Measurements from ENCODE around the gene FCN1.

The FCN1 gene

GRCh38 chr9:134895567-134895907 is 22.2 kb downstream of the FCN1 start:
- no peak overlapping the region for H3K4me3 ChIP-seq (ENCODE audit: low read depth, low read length)
- no peak for TF ChIP-seq CTCF (IDR thresholded peaks at IDR 0.05; ENCODE audit: low read depth, low read length)

- no peak for TF ChIP-seq CTCF (IDR thresholded peaks at IDR 0.05; ENCODE audit: low read depth, low read length)
- H3K4me3 ChIP-seq (ENCODE audit: low read depth, low read length), result no peak overlapping the region
Observed at GRCh38 chr9:134895097-134895496, 22.6 kb downstream of the FCN1 start.

- TF ChIP-seq CTCF (IDR thresholded peaks at IDR 0.05; ENCODE audit: low read depth, low read length), result no peak
- no peak overlapping the region for H3K4me3 ChIP-seq (ENCODE audit: low read depth, low read length)
Observed at GRCh38 chr9:134894136-134894860, 23.4 kb downstream of the FCN1 start.

GRCh38 chr9:134892820-134893420 is 24.8 kb downstream of the FCN1 start:
- TF ChIP-seq CTCF (IDR thresholded peaks at IDR 0.05; ENCODE audit: low read depth, low read length), result no peak
- no peak overlapping the region for H3K4me3 ChIP-seq (ENCODE audit: low read depth, low read length)

- no peak overlapping the region for H3K4me3 ChIP-seq (ENCODE audit: low read depth, low read length)
- no peak for TF ChIP-seq CTCF (IDR thresholded peaks at IDR 0.05; ENCODE audit: low read depth, low read length)
Observed at GRCh38 chr9:134892221-134892620, 25.5 kb downstream of the FCN1 start.

- H3K4me3 ChIP-seq (ENCODE audit: low read depth, low read length), result no peak overlapping the region
- TF ChIP-seq CTCF (IDR thresholded peaks at IDR 0.05; ENCODE audit: low read depth, low read length), result no peak
Observed at GRCh38 chr9:134891713-134892112, 26.0 kb downstream of the FCN1 start.

GRCh38 chr9:134891053-134891452 is 26.7 kb downstream of the FCN1 start:
- no peak for TF ChIP-seq CTCF (IDR thresholded peaks at IDR 0.05; ENCODE audit: low read depth, low read length)
- H3K4me3 ChIP-seq (ENCODE audit: low read depth, low read length), result no peak overlapping the region
